ENCODE results near the gene DHX15.

- TF ChIP-seq CTCF (IDR thresholded peaks at IDR 0.05) (no peak), POLR2A (IDR thresholded peaks at IDR 0.05) (no peak)
These were observed 94.5 kb downstream of the DHX15 start for GRCh38 chr4:24489870-24490269.

Data from uterus (tissue), 2 donors.